GM21529 (cell line): ENCODE results near the gene ATP12A.

Experiments
- ATAC-seq: cut with Tn5 transposase; IDR thresholded peaks from one replicate; pipeline ENCODE4 v1.9.1; 2021; ENCODE audit not compliant: unreplicated experiment

Gene ATP12A

DNA sequence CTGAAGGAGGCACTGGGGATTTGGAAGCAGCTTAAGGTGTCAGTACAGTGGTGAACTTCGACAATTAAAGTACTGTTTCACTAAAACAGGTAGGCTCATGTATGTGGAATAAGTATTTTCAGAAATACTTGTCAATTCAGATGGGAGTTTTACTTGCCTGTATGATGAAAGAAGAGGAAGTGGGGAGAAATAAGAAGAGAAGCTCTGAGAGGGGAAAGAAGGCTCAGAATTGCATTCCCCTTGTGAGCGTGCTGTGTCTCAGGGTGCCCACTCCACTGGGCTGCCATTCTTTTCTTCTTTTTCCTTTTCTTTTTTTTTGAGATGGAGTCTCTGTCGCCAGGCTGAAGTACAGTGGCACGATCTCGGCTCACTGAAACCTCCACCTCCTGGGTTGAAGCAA lies 45.2 kb downstream of the ATP12A start:
- no peak for ATAC-seq

DNA sequence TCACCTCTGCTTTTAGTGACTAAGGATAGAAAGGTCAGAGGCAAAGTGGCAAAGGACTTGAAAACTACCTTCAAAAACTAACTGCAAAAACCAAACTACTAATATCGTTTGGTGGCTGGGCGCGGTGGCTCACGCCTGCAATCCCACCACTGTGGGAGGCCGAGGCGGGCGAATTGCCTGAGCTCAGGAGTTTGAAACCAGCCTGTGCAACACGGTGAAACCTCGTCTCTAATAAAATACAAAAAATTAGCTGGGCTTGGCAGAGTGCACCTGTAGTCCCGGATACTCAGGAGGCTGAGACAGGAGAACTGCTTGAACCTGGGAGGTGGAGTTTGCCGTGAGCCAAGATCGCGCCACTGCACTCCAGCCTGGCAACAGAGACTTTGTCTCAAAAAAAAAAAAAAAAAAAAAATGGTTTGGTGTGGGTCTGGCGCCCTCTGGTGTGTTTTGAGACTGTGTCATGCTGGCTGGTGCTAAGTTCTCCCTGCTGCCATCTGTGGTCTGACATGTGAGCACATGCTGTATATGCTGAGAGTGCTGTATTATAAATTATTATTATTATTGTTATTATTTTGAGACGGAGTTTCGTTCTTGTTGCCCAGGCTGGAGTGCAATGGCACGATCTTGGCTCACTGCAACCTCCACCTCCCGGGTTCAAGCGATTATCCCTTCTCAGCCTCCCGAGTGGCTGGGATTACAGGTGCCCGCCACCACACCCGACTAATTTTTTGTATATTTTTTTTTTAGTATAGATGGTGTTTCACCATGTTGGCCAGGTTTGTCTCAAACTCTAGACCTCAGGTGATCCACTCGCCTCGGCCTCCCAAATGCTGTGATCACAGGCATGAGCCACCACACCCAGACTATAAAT lies 47.8 kb downstream of the ATP12A start:
- ATAC-seq, result peak; percentile 75

DNA sequence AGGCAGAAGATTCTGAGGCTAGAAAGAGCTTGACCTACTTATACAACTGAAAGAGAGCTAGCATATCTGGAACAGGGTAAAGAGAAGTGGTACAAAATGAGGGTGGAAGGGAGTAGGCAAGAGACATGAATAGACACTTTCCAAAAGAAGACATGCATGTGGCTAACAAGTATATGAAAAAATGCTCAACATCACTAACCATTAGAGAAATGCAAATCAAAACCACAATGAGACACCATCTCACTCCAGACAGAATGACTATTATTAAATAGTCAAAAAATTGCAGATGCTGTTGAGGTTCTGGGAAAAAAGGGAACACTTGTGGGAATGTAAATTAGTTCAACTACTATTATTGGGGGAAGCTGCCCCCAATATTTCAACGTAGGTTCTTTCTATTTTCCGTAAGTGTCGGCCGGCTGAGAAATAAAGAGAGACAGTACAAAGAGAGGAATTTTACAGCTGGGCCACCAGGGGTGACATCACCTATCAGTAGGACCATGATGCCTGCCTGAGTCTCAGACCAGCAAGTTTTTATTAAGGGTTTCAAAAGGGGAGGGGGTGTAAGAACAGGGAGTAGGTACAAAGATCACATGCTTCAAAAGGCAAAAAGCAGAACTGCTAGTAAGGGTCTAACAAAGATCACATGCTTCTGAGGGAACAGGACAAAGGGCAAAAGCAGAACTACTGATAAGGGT lies 50.8 kb downstream of the ATP12A start:
- peak; percentile 80 for ATAC-seq

DNA sequence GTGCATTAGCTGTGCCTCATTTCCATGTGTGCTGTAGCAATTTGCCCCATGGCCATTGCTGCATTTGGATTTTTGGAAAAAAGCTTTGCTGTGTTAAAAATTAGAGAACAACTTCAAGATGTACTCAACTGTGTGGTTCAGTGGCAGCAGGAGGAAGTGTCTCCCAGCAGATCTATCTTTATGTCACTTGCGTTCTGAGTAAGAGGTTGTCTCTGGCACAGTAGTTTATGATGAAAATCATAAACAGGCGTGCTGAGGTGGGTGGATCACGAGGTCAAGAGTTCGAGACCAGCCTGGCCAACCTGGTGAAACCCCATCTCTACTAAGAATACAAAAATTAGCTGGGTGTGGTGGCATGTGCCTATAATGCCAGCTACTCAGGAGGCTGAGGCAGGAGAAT lies 54.7 kb downstream of the ATP12A start:
- ATAC-seq, result no peak

DNA sequence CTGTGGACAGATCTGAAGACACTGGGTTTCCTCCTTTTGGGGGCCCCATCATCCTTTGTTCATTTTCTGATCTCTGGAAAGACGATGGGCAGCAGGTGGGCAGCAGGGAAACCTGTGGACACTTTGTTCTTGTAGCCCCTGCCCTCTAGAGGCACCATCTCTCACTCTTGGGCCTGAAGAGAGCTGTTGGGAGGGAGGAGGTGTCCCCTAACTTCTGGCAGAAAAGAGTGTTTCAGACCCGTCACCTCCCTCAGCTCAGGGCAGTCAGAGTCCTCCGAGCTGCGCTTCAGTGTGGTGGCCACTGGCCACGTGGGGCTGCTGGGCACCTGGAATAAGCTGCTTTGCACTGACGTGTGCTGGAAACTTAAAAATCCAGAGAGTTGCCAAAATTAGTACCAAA lies 56.8 kb downstream of the ATP12A start:
- ATAC-seq, result no peak

DNA sequence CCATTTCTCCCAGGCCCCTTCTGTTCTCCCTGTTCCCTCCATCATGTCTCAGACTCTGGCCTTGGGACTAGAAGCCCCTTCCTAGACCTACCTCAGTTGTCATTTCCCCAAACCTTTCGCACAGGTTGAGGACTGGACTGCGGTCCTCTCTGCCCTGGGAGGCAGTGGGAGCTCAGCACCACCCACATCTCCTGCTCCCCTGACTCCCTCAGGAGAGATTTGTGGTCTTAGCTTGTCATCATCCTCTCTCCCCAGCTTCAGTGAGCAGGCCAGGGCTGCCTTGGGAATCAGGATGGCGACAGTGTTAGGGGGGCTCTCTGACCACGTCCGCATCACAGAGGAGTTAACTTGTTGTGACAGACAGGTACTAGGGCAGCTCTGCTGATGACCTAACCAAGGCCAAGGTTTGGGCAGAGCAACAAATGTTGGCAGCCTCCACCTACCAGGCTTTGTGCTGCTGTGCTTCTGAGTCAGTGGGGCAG lies 58.2 kb downstream of the ATP12A start:
- no peak for ATAC-seq

DNA sequence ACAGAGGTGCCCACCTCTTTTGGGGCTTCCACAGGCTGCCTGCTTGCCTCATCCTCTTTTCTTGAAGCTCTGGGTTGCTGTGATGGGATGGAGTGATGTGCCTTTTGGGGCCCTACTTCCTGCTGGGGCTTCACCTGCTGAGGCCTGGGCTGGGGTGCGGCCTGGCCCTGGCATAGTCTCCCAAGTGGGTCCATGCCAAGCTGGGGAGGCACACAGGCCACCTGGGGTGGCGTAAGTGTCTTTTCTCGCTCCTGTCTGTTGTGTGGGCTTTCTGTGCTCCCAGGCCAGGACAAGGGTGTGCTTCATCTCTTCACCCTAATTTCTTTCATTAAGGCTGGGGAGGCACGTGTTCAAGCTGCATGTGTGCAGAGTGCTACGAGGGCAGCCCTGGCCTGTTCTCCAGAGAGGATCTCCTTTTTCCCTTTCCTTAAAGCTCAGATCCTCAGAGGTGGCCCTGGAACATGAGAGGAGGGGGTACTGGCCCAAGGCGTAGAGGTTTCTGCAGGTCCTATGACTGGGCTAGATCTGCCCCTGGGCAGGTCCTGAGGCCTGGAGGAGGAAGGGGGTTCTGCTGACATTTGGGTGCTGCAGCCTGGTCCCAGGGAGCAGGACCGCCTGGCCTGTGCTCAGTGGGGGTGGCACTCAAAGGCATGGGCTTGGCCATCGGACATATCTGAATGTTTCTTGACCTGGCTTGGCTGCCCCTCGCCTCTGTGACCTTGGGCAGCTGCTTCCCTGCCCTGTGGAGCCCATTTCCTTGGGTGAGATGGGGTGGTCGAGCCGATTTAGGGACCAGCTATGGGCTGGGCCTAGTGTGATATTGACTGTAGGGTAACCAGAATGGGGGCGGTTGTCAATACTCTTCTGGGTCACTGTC lies 60.0 kb downstream of the ATP12A start:
- ATAC-seq, result no peak

DNA sequence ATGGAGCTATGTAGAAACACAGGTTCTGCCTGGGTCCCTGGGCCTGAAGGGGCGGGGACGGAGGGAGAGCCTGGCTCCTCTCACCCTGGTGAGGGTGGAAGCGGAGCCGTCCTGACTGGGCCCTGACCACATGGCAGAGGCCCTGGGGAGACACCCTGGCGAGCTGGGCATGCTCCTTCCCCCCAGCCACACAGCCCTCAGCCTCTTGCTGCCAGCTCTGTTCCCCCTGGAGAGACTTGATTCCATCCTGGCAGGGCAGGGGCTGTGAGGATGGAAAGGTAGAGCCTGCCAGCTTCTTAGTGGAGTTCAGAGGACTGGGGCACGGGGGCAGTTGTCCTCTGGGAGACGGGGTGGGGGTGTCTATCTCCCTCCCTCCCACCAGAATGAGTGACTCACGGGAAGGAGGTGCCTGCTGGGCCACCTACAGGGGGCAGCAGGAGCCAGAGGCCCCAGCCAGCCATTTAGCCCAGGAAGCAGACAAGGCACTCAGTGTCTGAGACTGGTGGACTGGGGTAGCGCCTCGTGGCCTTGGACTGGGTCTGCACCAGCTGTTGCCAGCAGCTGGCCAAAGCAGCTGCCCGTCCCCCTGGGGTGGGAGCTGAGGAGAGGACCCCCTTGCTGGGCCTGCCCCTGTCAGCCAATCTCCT lies 60.9 kb downstream of the ATP12A start:
- ATAC-seq, result no peak

DNA sequence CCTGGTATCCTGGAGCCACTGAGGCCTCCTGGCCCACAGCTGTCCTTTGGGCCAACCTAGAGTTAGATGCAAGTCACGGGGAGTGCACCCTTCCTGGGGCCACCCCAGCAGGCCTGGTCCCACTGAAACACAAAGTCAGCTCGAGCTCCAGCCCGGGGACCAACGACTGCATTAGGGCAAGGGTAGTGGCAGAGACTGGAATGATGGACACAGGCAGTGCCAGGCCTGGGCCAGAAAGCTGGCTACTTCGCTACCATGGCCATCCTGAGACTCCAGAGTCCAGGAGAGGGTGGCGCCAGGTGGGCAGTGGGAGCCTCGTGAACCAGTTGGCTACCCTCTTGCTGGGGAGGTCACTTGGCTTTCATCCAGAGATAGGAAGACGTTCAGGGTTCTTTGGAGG lies 61.6 kb downstream of the ATP12A start:
- ATAC-seq, result no peak

DNA sequence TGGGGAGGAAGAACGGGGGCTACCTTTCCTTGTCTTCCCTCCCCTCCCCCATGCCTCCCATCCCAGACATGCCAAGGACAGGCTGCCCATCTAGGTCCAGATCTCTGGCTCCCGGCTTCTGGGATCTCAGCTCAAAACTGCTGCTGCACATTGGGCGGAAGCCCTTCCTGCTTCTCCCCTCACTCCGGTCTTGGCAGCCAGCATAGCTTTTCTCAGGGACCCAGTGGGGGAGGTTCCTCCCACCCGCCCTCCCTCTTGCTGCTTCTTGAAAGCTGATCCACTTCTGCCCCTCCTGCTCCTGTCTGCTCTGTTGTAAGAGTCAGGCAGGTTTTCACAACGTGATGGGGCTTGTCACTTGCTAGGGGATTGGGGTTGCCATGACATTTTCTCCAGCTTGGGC lies 62.1 kb downstream of the ATP12A start:
- ATAC-seq, result no peak

DNA sequence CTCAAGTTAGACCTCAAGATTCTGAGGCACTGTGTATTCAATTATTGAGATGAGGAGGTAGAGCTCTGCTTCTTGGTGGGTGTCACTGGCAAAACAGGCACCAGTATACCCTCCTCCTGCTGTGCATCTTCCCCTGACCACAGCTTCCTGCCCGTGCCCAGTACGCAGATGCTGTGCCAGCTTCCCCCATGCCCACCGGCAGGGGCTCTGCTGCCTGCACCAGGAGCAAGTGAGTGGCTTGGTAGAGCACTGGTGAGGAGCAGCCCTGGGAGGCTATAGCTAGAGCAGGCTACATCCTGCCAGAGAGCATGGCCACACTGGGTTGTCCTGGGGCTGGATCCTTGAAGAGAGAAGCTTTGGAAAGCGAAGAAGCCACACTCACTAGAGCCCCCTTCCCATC lies 62.8 kb downstream of the ATP12A start:
- ATAC-seq, result no peak

DNA sequence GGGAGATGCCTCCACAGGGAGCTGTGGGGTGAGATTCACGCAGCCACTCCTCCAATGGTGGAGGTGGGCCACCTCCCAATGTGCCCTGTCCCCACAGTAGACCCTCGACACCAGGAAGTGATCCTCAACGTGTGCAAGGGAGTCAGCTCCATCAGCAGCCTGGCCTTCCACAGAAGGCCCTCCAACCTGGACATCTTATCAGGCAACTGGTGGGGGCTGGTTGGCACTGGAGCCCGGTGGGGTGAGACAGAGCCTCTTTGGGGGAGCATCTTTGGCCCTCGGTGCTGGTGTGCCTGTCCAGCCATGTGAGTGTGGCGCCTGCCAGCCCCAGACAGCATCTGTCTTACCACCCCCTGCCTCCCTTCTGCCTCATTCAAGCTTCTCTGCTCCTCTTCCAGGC lies 64.0 kb downstream of the ATP12A start:
- no peak for ATAC-seq

DNA sequence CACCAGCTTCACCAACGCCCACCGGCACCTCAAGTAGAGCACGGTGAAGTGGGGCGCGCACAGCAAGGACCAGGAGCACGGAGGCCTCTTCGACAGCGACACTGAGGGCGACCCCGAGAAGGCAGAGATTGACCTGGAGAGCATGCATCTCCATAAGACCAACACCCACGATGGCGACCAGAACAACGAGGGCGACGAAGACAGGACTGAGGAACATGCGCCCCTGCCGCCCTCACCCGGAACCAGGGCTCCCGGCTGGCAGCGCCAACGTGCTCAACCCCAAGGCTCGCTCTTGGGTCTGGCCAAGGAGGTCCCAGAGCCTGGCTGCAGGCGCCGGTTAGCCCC lies 65.3 kb downstream of the ATP12A start:
- no peak for ATAC-seq

DNA sequence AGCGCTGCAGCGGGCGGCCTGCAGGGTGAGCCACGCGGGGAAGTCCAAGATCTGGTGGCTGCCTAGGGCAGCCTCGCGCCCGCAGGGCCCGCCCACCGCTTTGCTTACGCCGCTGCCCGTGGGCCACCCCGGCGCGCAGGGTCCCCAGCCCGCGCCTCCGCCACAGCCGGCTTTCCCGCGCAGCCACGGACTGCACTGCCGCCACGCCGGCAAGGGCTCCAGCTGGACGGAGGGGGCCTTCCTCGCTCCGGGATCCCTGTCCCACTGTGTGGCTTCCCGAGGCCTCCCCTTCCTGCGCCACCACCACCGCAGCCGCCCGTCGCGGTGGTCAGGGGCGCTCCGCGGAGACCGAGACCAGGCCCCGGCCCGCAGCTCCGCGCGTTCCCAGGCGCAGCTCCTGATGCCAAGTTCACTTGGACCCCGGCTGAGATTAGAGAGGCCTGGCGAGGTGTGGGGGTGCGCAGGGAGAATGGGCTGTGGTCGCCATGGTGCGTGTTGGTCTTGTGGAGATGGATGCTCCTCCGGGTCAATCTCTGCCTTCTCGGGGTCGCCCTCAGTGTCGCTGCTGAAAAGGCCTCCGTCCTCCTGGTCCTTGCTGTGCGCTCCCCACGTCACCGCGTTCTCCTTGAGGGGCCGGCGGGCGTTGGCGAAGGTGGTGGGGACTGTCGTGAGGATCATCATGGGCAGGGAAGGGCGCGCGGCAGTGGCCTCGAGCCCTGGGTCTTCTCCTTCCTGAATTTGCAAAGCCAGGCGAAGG lies 65.8 kb downstream of the ATP12A start:
- no peak for ATAC-seq

DNA sequence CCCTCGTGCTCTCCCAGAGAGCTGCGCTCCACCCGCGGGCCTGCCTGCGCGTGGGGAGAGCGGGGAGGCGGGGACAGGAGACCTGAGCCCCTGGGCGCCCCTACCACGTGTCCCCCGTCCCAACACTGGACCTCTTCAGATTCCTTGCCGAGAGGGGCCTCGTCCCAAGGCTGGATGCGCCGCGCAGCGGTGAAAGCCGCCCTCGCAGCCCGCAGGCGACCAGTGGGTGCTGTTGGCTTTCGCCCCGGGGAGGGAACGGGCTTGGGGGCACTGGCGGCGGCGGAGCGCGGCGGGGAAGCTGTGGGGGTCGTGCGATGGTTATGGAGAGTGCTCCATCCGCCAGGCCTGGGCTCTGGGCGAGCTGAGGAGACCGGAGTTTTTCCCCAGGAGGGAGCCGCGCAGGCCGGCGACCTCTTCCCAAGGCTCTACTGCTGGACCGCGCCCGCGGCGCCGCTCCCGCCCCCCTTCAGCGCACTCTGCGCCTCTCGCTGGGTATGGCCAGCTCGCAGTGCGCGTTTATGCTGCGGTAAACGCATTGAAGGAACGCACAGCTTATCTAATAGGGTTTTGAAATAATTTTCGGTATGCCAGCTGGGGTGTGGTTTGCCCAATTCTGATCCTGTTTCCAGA lies 66.5 kb downstream of the ATP12A start:
- no peak for ATAC-seq

DNA sequence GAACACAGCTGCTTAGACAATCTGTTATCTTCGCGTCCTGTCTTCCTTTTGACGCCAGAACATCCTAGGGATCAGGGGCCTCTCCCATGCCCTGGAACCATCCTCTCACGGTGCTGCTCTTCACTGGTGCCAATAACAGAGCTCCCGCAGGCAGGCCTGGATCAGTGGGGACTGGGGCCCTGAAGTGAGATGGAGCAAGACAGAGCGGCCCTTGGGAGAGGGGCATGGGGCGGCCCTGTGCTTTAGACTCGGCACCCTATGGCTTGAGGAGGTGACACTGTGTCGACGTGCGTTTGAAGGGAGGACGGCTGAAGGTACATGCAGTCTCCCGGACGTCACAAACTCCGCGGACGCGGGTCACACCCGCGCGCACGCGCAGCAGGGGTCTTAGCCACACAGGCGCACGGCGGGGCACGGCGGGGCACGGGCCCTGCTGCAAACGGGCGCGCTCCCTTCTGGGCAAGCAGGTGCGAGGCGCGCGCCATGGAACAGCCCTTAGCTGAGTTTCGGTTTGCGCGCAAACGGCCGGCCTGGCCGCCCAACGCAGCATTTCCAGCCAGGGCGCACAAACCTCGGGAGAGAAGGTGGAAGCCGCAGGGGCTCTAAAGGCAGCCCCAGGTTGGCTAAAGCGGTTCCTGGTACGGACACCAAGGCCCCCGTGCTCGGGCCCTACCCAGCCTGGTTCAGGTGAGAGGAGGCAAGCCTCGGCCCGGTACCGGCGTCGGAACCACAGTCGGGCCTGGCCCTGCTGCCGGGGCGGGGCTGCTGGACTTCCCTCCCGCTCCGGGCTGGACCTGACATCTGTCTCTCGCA lies 67.2 kb downstream of the ATP12A start:
- no peak for ATAC-seq

DNA sequence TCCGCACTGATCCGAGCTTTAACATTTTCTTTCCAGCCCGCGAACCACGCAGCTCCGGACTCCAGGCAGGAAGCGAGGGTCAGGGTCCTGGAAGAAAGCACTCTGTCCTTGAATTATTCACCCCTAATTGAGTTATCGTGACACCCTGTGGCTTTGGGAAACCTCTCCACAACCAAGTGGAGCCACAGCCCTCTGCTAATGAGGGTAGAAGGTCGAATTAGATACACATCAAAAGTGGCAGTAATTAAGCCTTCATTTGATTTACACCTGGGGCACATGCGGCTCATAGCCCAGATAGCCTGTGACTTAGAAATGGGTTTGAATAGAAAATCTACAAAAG lies 67.8 kb downstream of the ATP12A start:
- ATAC-seq, result no peak

DNA sequence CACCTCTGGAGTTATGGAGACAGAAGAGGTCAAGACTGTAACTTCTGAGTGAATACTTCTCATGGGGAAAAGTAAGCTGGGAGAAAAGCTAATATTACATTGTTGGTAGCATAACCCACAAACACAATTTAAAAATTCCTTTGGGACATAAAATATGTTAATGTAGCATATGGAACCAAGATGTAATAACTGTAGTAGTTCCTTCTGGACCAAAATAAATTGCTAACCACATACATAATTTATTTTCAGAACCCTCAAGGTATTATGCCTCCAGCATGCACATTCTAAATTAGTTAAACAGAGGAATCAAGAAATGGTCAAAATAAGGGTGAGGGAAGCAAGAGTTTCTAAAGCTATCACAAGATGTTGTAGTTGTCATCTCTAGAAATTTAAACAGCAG lies 79.0 kb downstream of the ATP12A start:
- no peak for ATAC-seq
